ENCODE measurements around the gene CDH13.

Gene CDH13

DNA sequence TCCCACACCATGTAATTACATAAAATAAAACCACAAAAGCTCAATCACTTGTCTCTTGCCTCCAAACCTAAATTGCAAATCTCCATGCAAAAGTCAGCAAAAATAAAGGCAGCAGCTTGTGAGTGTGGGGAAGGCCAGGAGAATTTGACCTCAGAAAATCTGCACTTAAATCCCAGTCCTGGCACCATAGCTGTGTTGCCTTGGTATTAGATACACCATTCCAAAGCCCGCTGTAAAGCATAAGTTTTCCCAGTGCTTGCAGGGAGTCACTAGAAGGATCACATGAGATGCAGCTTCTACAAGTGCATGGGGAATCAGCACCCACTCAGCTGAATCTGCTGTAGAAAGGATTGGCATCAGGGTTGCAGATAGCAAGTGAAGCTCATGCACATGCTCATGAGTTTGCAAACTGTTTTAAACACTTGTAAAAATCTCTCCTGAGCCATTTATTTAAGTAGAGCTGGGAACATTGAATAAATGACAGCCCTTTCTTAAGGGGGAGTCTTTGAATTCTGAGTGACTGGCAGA, 686.0 kb downstream of the CDH13 start:
- DNase-seq: no peak

DNA sequence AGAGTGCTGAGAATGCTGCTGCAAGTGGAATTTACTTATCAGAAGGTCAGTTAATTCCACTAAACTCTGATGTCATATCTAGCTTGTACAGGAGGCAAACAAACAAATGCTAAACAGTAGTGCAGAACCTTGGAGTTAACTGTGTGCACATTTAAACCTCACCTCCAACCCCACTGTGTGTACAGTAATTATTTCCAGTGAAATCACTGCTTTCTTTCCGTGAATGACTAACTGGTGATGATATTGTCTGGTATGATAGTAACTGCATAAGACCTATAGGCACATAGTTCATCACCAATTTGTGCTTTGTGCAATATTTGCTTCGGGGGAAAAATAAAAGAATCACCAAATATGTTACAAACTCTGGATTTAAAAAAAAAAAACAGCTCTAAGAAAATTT, 688.5 kb downstream of the CDH13 start:
- peak; percentile 45 for DNase-seq

GRCh38 chr16:83316458-83316857, 689.7 kb downstream of the CDH13 start:
- no peak for DNase-seq

- DNase-seq: no peak
Observed at GRCh38 chr16:83318390-83318789, 691.6 kb downstream of the CDH13 start.

DNA sequence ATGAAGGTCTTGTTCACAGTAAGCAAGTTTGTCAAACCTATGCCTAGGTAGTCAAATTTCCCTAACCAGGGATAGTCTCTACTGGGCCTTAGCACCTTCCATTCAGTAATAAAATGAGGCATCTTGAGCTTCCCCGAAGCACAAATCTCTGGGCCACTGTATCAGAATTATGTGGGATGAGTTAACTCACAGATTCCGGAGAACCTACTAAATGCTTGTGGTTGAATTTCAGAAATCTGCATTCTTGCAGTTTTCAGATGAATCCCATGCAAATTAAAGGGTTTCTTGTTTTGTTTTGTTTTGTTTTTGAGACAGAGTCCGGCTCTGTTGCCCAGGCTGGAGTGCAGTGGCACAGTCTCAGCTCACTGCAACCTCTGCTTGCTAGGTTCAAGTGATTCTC, 702.2 kb downstream of the CDH13 start:
- DNase-seq: peak; percentile 35

DNA sequence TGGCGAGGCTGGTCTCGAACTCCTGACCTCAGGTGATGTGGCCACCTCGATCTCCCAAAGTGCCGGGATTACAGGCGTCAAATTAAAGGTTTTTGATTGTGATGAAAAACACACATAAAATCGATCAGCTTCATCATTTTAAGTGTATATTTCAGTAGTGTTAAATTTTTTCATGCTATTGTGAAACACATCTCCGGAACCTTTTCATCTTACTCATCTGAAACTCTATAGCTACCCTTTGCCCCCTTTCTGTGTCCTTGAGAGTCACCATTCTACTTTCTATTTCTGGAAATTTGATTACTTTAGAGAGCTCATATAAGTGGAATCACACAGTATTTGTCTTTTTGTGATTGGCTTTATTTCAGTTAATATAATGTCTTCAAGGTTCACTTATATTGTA, 702.7 kb downstream of the CDH13 start:
- no peak for DNase-seq

- no peak for DNase-seq
Observed at GRCh38 chr16:83330251-83330650, 703.5 kb downstream of the CDH13 start.

DNA sequence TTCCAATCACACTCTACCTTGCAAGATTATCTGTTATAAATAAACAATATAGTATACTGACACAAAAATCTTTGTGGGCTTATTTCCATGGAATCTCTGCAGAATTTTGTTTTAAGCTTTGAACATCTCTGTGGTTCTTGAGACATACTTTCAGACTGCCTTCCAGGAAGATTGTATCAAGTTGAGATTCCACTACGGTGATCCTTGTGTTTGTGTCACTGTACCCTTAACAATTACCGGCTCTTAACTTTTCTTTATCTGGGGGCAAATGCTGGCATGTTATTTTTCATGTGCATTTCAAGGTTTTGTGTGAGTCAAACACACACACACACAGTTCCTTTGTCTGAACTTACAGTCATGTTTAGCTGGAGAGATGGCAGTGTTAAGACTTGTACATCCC, 708.3 kb downstream of the CDH13 start:
- no peak for DNase-seq

DNA sequence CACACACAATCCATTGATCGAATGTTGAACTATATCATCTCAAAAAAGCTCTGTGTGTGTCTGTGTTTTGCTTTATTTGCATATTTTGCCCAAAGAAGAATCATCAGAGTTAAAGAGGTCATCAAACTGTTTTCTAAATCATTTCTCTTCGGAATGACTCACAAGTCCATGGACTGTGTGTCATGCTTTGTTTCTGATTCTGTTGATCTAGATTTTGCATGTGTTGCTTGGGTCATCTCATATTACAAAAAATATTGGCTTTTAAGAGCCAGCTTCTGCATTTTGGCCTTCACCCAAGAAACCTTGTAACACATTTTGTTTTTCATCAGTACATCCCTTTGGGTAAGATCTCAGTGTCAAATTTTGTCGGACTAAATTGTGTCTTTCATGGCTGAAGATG, 709.8 kb downstream of the CDH13 start:
- peak; percentile 70 for DNase-seq

- no peak for DNase-seq
Observed at GRCh38 chr16:83338138-83338537, 711.4 kb downstream of the CDH13 start.

DNA sequence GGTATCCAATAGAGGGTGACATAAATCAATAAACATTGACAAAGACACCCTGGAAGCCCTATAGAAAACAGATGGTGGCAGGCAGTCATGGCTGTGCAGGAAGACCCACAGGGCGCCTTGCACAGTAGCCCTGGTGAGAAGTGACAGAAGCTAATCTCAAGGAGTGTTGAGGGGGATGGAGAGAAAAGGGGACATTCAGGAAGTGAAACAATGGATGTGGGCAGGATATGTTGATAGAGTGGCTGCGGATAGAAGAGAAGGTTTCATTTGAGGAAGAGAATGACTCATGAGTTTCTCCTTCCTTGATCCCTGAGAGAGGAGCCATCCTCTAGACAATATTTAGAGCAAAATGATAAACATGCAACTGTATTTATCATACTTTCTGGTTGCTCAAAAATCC, 712.2 kb downstream of the CDH13 start:
- DNase-seq: peak; percentile 28

- DNase-seq: peak; percentile 39
Observed at GRCh38 chr16:83343935-83344366, 717.2 kb downstream of the CDH13 start.

- DNase-seq: no peak
Observed at GRCh38 chr16:83345846-83346640, 719.3 kb downstream of the CDH13 start.

DNA sequence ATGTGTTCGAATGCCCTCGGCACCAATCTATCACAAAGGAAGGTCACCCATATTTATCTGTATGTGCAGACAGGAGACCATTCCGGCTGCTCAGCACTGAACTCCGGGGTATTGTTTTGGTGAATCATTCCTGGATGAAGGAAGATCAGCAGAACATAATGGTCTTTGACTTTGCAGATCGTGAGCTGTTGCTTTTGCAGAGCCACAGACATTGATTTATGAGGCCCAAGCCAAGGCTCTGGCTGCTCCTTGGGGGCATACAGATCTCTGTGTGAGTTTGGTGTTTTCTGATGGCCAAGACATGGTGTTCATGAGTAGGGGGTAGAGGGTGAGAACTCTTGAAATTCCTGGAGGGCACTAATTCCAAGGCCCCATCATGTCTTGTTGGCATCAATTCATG, 722.2 kb downstream of the CDH13 start:
- no peak for DNase-seq

DNA sequence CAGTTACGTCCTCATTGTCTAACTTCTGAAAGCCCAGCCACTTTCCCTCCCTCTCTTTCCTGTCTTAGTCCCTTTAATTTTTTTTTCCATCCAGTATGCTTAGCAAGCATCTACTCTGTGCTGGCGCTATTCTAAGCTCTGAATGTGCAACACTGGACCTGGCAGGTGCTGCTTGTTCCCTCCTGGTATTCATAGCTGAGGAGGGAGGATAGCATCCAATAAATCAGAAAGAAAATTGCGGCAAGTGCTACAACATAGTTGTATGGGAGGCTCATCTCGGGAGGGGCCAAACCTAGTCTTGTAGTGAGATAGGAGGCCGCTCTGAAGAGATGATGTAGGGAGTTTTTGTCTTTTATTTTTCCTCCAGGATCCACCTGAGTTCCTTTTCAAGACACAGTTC, 723.7 kb downstream of the CDH13 start:
- DNase-seq: no peak

DNA sequence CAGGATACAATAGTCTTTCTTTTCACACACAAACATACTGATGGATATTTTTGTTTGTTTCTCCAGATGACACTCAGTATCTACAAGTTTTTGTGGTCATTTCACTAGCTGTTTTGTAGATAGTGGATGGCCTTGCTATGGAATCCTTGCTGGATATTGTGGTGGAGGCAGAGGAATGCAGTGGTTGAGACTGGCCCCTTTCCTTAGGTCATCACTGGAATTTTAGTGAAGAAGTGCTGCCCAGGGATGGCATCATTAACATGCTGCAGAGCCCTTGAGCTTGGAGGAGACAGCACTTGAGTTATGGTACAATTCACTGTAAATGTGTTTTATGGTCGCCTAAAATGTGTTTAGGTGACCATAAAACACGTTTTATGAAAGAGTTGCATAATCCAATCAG, 725.1 kb downstream of the CDH13 start:
- DNase-seq: peak; percentile 62

DNA sequence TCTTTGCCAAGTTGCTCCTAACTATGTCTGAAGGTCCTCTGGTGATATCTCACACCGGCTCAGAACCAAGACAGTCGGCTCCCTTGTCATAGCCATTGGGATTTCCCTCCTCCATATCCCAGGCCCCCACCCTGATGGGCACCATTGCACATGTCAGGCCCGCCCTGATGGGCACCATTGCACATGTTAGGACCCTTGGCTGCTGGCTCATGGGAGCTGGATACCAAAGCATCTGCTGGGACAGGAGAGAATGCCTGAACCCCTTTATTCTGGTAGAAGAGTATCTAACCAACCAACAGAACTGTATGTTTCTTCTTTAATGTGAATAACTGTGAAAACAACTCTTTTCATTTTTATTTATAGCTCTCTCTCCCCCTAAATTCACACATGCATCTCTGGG, 726.5 kb downstream of the CDH13 start:
- DNase-seq: no peak

DNA sequence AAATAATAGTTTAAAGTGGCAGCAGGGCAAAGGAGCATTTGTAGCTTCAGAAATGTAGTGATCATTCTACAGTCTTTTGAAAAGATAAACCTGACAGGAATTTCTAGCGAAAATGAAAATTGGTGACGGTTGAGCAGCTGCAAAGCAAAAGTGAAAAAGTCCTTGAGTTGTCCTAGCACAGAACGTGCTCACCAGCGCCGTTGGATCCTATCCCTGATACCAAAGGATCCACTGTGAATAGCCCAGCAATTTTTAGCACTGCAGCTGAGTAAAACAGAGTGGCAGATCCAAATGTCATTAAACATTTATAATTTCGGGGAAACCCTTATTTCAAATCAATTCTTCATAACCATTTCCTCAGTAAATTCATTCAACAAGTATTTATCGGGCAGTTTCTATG, 727.2 kb downstream of the CDH13 start:
- DNase-seq: no peak

GRCh38 chr16:83355570-83356218, 728.9 kb downstream of the CDH13 start:
- no peak for DNase-seq

DNA sequence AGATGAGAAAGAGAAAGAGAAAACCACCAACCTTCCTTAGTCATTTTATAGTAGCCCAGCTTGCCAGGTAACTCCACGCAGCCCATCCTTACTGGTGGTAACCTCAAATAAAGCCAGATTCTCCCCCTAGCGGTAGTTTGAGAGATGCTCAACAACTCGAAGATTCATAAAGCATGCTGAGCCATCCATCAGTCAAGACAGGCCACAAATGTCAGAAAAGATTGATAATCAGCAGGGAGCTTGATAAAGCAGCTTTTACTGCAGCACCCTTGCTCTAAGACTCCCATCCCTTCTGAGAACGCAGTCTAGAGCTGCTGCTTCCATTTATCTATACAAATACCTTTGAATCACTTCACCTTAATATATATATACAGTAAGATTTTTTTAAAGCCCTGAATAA, 729.5 kb downstream of the CDH13 start:
- DNase-seq: peak; percentile 60

DNA sequence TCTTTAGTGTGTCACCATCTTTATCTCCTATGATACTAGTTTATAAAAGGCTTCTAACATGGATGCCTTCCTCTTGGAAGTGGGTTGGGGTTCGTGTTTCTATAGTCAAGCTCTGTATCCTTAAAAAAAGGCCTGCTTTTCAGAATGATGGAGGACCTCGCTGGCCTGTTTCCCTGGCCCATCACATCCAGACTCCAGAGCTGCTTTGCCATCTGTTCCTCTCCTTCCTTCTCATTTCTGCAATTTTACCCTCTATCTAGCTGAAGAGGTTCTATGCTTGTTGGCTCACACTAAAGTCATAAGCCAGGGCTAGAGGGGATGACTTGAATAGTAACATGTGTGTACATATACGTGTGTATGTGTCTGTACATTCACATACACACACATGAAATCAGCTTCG, 730.2 kb downstream of the CDH13 start:
- no peak for DNase-seq

GRCh38 chr16:83363521-83363920, 736.8 kb downstream of the CDH13 start:
- no peak for DNase-seq

DNA sequence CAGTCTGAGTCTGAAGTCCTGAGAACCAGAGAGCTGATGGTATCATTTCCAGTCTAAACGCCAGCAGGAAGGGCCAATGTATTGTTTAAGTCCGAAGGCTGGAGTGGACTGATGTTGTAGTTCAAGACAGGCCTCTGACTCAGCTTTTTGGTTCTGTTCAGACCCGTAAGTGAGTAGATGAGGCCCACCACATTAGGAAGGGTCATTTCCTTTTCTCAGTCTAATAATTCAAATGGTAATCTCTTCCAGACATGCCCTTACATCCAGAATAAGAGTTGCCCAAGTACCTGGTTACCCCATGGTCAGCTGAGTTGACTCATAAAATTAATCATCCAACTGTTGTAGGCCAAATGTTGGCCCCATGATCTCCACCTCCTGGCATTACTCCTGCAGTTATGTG, 738.4 kb downstream of the CDH13 start:
- no peak for DNase-seq

DNA sequence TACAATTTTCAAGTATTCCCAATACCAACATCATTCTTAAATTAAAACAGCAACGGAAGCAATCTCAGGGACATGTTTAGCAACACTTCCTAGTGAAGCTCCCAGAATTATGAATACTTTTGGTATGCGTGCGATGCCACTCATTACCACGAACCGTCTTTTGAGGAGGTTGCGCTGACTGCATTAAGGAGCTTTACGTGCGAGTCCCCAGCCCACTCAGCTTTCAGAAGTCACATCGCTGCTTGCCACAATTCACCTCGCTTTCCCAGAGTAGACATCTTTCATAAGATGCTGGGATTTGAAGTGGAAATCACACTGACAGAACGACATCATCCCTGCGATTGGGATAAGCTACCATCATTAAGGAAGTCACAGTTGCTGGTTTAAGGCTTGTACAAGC, 739.5 kb downstream of the CDH13 start:
- DNase-seq: peak; percentile 26
